A549 (cell line): ENCODE measurements around the gene AGAP9.

Experiments used
- EHF ChIP-seq: fragments of 250-450 bp; sonication (Bioruptor Pico); IDR thresholded peaks from 2 replicates; pipeline ENCODE4 v1.5.0; 2020; ENCODE audit warnings: mild to moderate bottlenecking
- EHMT2 ChIP-seq: fragments of 200-600 bp; sonication (generic); IDR thresholded peaks from 2 replicates; pipeline ENCODE4 v1.6.1; 2016; ENCODE audit warnings: antibody characterized with exemption, low read depth, mild to moderate bottlenecking, moderate library complexity
- EP300 ChIP-seq, 2 experiments: fragments of >200 bp; sonication (Bioruptor Twin); formaldehyde crosslinking; IDR thresholded peaks; 2 replicates in 1 of 2; 3 replicates in 1 of 2; pipeline ENCODE4 v1.6.1; 2016 to 2017
- POLR2A ChIP-seq: IDR thresholded peaks from 2 replicates; pipeline ENCODE4 v1.6.1; 2012; ENCODE audit warnings: mild to moderate bottlenecking, low read length
- RAD21 ChIP-seq, 2 experiments: fragments of >200 bp in 1 of 2; sonication (Bioruptor Twin) in 1 of 2; formaldehyde crosslinking in 1 of 2; IDR thresholded peaks in 1 of 2; conservative IDR thresholded peaks in 1 of 2; 2 replicates in 1 of 2; 3 replicates in 1 of 2; pipeline ENCODE4 v1.6.1; 2012 to 2018; ENCODE audit warnings: inconsistent platforms in 1 of 2
- RCOR1 ChIP-seq: fragments of 150-350 bp; IDR thresholded peaks from 2 replicates; pipeline ENCODE4 v1.6.1; 2014; ENCODE audit warnings: antibody characterized with exemption, low read length, low read depth
- ZSCAN20 ChIP-seq: fragments of 250-450 bp; sonication (Bioruptor Pico); IDR thresholded peaks from 2 replicates; pipeline ENCODE4 v1.8.0; 2022; ENCODE audit warnings: mild to moderate bottlenecking, moderate library complexity
- TF ChIP-seq, protein P1 (sequence below): fragments of >200 bp; sonication (Bioruptor Twin); formaldehyde crosslinking; IDR thresholded peaks from 3 replicates; pipeline ENCODE4 v1.5.1; 2016
- TF ChIP-seq, protein P2 (sequence below): fragments of 200-600 bp; sonication (generic); IDR thresholded peaks from 2 replicates; pipeline ENCODE4 v1.6.1; 2016; ENCODE audit warnings: antibody characterized with exemption, mild to moderate bottlenecking, moderate library complexity
- TF ChIP-seq, protein P3 (sequence below): fragments of 150-350 bp; IDR thresholded peaks from 2 replicates; pipeline ENCODE4 v1.6.1; 2014; ENCODE audit warnings: low read depth, mild to moderate bottlenecking, low read length
- TF ChIP-seq, protein P4 (sequence below): fragments of 250-450 bp; sonication (Bioruptor Pico); IDR thresholded peaks from 2 replicates; pipeline ENCODE4 v1.5.0; 2021; ENCODE audit warnings: mild to moderate bottlenecking, moderate library complexity, borderline replicate concordance

DNA sequence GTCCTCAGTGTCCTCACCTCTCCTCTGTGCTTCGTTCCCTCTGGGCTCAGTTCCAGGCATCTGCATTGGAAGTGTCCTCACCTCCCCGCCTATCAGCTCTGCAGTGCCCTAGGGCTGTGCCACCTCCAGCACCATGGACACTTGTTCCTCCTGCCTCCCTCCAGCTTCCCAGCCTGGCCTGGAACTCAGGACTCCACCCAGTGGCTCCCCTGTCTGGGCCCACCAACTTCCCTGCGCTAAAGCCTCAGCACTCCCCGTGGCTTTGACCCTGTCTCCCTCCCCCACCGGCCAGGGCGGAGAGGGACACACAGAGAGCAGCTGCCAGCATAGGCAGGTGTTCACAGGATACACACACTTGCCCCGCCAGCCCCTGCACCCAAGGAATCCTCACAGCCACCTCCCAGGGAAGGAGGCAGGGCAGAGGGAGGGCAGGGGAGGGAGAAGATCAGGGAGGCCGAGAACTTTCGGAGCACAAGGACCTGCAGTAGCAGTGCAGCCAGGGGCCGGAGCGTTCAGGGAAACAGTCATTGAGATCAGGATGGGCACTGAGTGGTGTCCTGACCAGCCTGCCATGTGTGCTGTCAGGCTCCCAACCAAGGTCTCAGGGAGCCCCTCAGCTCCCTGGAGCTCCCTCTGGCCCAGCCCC, 70.8 kb downstream of the AGAP9 start:
- TF ChIP-seq RAD21 (conservative IDR thresholded peaks at IDR 0.05 in 1 of 2, IDR thresholded peaks at IDR 0.05 in 1 of 2): no peak
- TF ChIP-seq POLR2A: no peak
- TF ChIP-seq, protein P1, sequence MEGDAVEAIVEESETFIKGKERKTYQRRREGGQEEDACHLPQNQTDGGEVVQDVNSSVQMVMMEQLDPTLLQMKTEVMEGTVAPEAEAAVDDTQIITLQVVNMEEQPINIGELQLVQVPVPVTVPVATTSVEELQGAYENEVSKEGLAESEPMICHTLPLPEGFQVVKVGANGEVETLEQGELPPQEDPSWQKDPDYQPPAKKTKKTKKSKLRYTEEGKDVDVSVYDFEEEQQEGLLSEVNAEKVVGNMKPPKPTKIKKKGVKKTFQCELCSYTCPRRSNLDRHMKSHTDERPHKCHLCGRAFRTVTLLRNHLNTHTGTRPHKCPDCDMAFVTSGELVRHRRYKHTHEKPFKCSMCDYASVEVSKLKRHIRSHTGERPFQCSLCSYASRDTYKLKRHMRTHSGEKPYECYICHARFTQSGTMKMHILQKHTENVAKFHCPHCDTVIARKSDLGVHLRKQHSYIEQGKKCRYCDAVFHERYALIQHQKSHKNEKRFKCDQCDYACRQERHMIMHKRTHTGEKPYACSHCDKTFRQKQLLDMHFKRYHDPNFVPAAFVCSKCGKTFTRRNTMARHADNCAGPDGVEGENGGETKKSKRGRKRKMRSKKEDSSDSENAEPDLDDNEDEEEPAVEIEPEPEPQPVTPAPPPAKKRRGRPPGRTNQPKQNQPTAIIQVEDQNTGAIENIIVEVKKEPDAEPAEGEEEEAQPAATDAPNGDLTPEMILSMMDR: no peak
- TF ChIP-seq EHF (CRISPR knock-in tag): no peak
- TF ChIP-seq, protein P2, sequence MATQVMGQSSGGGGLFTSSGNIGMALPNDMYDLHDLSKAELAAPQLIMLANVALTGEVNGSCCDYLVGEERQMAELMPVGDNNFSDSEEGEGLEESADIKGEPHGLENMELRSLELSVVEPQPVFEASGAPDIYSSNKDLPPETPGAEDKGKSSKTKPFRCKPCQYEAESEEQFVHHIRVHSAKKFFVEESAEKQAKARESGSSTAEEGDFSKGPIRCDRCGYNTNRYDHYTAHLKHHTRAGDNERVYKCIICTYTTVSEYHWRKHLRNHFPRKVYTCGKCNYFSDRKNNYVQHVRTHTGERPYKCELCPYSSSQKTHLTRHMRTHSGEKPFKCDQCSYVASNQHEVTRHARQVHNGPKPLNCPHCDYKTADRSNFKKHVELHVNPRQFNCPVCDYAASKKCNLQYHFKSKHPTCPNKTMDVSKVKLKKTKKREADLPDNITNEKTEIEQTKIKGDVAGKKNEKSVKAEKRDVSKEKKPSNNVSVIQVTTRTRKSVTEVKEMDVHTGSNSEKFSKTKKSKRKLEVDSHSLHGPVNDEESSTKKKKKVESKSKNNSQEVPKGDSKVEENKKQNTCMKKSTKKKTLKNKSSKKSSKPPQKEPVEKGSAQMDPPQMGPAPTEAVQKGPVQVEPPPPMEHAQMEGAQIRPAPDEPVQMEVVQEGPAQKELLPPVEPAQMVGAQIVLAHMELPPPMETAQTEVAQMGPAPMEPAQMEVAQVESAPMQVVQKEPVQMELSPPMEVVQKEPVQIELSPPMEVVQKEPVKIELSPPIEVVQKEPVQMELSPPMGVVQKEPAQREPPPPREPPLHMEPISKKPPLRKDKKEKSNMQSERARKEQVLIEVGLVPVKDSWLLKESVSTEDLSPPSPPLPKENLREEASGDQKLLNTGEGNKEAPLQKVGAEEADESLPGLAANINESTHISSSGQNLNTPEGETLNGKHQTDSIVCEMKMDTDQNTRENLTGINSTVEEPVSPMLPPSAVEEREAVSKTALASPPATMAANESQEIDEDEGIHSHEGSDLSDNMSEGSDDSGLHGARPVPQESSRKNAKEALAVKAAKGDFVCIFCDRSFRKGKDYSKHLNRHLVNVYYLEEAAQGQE: no peak
- TF ChIP-seq ZSCAN20 (CRISPR knock-in tag): no peak
- no peak for TF ChIP-seq EHMT2
- TF ChIP-seq, protein P3, sequence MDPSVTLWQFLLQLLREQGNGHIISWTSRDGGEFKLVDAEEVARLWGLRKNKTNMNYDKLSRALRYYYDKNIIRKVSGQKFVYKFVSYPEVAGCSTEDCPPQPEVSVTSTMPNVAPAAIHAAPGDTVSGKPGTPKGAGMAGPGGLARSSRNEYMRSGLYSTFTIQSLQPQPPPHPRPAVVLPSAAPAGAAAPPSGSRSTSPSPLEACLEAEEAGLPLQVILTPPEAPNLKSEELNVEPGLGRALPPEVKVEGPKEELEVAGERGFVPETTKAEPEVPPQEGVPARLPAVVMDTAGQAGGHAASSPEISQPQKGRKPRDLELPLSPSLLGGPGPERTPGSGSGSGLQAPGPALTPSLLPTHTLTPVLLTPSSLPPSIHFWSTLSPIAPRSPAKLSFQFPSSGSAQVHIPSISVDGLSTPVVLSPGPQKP: no peak
- TF ChIP-seq EP300 (IDR thresholded peaks at IDR 0.05): no peak
- TF ChIP-seq, protein P4, sequence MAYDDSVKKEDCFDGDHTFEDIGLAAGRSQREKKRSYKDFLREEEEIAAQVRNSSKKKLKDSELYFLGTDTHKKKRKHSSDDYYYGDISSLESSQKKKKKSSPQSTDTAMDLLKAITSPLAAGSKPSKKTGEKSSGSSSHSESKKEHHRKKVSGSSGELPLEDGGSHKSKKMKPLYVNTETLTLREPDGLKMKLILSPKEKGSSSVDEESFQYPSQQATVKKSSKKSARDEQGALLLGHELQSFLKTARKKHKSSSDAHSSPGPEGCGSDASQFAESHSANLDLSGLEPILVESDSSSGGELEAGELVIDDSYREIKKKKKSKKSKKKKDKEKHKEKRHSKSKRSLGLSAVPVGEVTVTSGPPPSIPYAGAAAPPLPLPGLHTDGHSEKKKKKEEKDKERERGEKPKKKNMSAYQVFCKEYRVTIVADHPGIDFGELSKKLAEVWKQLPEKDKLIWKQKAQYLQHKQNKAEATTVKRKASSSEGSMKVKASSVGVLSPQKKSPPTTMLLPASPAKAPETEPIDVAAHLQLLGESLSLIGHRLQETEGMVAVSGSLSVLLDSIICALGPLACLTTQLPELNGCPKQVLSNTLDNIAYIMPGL (CRISPR knock-in tag): no peak
- no peak for TF ChIP-seq RCOR1
